NCI-H446 (cell line): ENCODE data around the gene DHX57.

Experiments used
- DNase-seq, 2 experiments: peaks; one replicate each; lab custom pipeline; 2025; lab: John Stamatoyannopoulos, UW

Gene DHX57

DNA sequence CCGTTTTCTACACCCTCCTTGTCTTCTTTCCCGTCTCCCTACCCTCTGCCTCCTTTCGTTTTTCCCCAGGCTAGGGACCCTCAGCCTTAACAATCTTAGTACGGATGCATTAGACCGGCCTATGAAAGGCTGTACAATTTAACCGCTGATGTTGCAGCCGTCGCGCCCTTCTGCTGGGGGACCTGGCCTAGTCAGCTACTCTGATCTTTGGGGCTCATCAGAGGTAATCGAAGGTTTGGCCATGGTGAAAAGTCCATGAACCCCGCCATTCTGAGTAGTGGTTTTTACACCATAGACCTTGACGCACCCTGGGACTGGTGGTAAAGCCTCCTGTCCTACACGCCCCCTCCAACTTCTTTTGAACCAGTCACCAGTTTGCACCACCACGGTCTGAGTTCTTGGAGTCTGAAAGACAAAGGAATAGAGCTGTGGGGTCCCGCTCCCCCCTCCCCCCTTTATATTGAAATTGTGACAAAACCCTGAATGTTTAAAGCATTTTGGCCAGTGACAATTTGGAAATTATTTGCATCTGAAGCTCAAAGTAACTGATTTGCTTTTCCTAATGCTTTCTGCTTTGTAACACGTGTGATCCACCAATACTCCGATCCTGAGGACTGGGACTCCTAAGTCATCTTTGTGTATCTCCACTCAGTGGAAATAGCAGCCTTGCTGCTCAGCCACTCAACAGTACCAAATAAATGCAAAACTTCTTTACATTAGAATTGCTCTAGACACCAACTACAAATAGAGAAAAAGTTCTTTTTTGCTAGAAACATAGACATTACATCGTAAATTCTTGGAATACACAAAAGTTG lies 123.9 kb downstream of the DHX57 start:
- DNase-seq = no peak

DNA sequence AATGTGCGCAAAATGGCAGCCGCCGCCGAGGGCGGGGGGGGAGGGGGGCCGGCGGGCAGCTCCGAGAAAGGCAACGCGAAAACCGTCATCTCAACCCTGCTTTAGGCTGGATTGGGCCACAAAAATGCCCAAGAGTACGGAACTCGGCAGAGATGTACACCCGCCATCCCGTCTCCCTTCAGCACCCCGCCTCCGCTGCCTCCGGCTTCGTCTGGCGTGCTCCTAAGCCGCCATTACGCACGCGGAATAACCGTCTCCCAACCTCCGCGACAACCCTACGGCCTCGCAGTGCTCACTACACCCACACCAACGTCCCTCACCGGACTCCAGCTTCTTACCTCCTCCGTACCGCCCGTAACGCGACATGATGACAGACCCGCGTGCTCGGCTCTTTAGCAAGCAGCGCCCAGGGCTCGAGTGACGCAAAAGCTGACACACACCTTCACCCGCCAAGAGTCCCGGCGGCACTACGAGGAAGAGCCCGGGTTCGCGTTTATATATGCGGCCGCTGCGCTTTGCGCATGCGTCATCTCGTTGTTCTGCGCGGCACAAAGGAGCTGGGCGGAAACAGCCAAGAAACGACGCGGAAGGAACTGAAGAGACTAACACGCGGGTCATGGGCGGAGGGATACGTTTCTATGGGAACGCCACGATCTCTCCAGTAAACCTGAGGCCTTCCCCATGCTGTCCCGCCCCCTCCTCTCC lies 124.7 kb downstream of the DHX57 start, which contains the start of gene SRSF7:
Gene SRSF7, minus strand, starts transcription at position 471 of the 705 bp plus-strand sequence. Its CDS starts 105 bp downstream, at position 366.
- DNase-seq = peak; percentile 97 to 99

DNA sequence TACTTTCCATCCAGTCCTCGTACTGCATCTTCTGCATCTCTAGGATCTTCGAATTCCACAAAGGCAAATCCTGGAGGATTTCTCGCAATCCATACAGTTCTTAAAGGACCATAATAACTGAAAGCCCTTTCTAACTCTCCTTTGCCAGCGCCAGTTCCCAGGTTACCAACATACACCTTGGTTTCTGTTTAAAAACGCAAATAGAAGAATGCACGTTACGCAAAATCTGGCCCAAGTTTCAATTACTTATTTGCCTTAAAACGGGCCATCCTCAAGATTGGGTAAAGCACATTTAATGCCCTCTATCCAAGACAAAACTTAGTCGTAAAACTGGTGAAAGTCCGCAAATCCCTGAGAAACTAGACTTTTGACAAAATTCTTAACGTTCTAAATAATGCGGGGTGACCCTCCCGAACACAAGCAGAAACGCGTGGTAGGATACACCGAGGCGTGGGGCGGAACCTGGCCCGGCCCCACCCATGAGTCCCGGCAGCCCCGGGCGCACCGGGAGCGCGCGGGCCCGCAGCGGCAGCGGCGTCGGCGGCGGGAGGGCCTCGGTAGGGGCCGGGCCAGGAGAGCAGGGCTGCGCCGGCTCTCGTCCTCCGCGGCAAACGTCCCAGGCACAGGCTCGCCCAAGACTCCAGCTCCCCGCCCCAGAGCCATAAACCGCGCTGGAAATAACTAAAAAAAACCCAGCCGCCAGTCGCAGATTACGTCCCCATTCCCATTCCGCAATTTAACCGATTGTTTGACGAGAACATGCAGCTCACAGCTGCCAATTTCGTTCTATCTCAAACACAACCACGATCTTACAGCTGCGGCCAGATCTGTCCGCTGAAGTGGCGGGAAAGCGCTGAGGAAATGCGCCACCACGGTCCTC lies 125.5 kb downstream of the DHX57 start:
- DNase-seq = peak in 1 of 2 experiments; percentile 58

DNA sequence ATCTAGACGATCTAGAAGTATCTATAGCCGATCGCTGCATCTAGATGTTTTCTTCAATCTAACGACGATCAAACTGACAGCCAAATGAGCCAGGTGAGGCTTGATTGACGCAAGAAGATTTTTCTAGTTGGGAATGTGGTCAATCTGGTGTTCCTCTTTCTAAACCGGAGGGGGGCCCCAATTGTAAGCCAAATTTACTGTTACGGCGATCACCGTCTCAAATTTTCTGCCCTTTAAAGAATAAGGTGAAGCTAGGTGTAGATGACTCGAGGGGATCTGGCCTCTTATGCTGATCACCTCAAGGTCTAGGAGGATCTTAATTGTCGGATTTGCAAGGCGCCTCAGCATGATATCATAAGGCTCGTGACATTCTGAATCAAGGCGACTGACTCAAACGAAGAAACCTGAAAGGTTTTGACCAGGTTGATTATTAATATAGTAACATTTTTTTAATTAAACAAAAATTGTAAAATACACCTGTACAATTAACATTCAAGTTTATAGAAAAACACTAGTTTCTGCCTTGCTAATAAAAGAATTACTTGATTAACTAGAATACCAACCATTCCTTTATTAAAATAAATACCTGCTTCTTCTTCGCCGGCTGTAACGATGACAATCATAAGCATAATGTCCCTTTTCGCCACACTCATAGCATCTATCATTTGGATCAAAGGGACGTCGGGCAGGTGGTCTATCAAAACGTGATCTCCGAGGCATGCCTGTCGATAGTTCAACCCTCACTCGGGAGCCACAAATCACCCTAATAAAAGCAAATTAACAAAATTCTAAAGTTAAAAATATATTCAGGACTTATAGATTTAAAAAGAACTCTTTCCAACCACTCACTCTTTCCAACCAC lies 126.6 kb downstream of the DHX57 start:
- no peak for DNase-seq

DNA sequence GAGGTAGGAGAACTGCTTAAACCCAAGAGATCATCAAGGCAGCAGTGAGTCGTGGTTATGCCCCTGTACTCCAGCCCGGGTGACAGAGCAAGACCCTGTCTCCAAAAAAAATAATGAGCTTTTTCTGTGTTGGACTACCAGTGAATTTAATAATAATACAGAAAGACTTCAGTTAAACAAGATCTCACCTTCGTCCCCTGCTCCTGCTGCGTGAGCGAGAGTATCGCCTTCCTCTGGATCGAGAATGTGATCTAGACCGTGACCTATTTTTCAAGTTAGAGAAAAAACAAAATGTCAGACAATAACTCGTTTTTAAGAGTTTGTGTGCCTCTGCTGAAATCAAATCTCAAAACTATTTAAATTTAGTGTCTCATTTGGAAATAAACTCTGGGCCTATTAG lies 127.3 kb downstream of the DHX57 start:
- DNase-seq = no peak

DNA sequence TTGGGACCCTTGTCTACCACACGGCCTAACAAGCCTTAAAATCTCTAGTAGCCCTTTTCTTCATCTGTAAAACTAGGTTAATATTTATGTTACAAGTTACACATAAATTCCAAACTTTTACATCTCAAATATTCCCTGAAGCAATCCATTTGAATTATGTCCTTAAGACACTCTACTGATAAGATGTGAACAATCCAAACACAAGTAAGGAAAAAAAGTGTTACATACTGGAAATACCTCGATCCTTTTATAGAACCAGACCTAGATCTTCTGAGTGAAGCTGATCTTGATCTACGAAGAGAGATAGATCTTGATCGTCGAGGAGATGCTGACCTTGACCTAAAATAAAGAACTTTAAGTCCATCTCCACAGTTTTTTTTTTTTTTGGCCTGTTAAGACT lies 127.9 kb downstream of the DHX57 start:
- DNase-seq = no peak
